HT1080 (cell line): ENCODE measurements around the gene STK24. TPM values are rescaled to one million over a fixed set of nuclear protein-coding genes. Genes with fewer than 3 reads are reported as not detected.

Experiments
- DNase-seq: peaks from one replicate; pipeline ENCODE4 v3.0.0-alpha.2; 2015; ENCODE audit warnings: low read depth
- total RNA-seq: library from RNA; depleted of rRNA; stranded (reverse); fragments of >200 nt; shearing (Covaris generic); gene quantifications from 2 replicates; pipeline ENCODE4 v1.2.3, GENCODE V29; 2014

The STK24 gene
- total RNA-seq, 1 experiment from 2014 or later: 81.7 TPM

- DNase-seq: no peak
These were observed 137.6 kb downstream of the STK24 start for GRCh38 chr13:98439126-98439828.

- no peak for DNase-seq
These were observed 138.4 kb downstream of the STK24 start for GRCh38 chr13:98438246-98439125.

GRCh38 chr13:98436233-98436910 lies 140.5 kb downstream of the STK24 start:
- no peak for DNase-seq

- no peak for DNase-seq
These were observed 141.5 kb downstream of the STK24 start for GRCh38 chr13:98435376-98435775.

- DNase-seq: no peak
These were observed 142.8 kb downstream of the STK24 start for GRCh38 chr13:98434060-98434459.

GRCh38 chr13:98433654-98434053 lies 143.3 kb downstream of the STK24 start:
- no peak for DNase-seq

GRCh38 chr13:98432638-98433037 lies 144.3 kb downstream of the STK24 start:
- DNase-seq: no peak

GRCh38 chr13:98429977-98430736 lies 146.8 kb downstream of the STK24 start:
- DNase-seq: no peak

GRCh38 chr13:98429531-98429930 lies 147.4 kb downstream of the STK24 start:
- DNase-seq: no peak

GRCh38 chr13:98429081-98429480 lies 147.8 kb downstream of the STK24 start:
- no peak for DNase-seq

- peak; percentile 32 for DNase-seq
These were observed 148.5 kb downstream of the STK24 start for GRCh38 chr13:98428256-98428966.

- no peak for DNase-seq
These were observed 149.4 kb downstream of the STK24 start for GRCh38 chr13:98427331-98427995.

GRCh38 chr13:98423417-98423816 lies 153.5 kb downstream of the STK24 start:
- DNase-seq: no peak

GRCh38 chr13:98422046-98422445 lies 154.9 kb downstream of the STK24 start:
- DNase-seq: no peak

GRCh38 chr13:98420554-98421175 lies 156.2 kb downstream of the STK24 start:
- no peak for DNase-seq

GRCh38 chr13:98419786-98420553 lies 156.9 kb downstream of the STK24 start:
- no peak for DNase-seq

- DNase-seq: no peak
These were observed 160.5 kb downstream of the STK24 start for GRCh38 chr13:98416408-98416807.

GRCh38 chr13:98415326-98416070 lies 161.4 kb downstream of the STK24 start:
- DNase-seq: no peak
